Measurements from ENCODE around the gene UGT1A5. TPM values are rescaled to one million over a fixed set of nuclear protein-coding genes. Genes with fewer than 3 reads are reported as not detected.

The UGT1A5 gene
- total and polyA plus RNA-seq, 2 of the 8 experiments (the other 6 are each of a cell fraction or from before 2014, with no cell fraction given): not detected

GRCh38 chr2:233766416-233766815 lies 53.7 kb downstream of the UGT1A5 start:
- Histone ChIP-seq H3K79me1 (ENCODE audit: low read depth, low read length) (no peaks in the 10 kb centered on the region), H3K36me3 (ENCODE audit: control insufficient read depth in 2 of 4, insufficient read depth in 4 of 4, low read length in 3 of 4) (no peaks in the 10 kb centered on the region), H2BK5ac (ENCODE audit: low read depth, low read length) (no peak overlapping the region), H3K18ac (ENCODE audit: extremely low read depth, low read length) (no peak overlapping the region), H3K14ac (ENCODE audit: insufficient read length) (no peak overlapping the region), H2BK120ac (replicated peaks; ENCODE audit: low read depth, low read length) (no peak overlapping the region), H4K5ac (ENCODE audit: insufficient read length, low read depth, low read length) (no peak overlapping the region), H3K79me2 (ENCODE audit: control insufficient read depth in 1 of 2, insufficient read depth in 2 of 2, low read length in 2 of 2) (no peaks in the 10 kb centered on the region), H3K4me3 (ENCODE audit: extremely low read depth in 1 of 4, insufficient read depth in 2 of 4, low read depth in 3 of 4, low read length in 4 of 4) (no peak overlapping the region), H2BK15ac (ENCODE audit: low read length) (no peak overlapping the region), H3K4ac (replicated peaks; ENCODE audit: insufficient read length, low read depth, low read length) (no peak overlapping the region), H3K27me3 (replicated peaks in 1 of 4; ENCODE audit: control insufficient read depth in 3 of 4, extremely low read depth in 1 of 4, insufficient read depth in 3 of 4, low read length in 3 of 4) (no peaks in the 10 kb centered on the region), H3K23me2 (ENCODE audit: low read depth, low read length) (peaks cover 2% of the 10 kb centered on the region; the same call in 1 of the 2 replicates), H4K91ac (replicated peaks; ENCODE audit: insufficient read length, low read length) (no peak overlapping the region), H3K4me1 (replicated peaks in 1 of 4; ENCODE audit: control insufficient read depth in 3 of 4, insufficient read depth in 4 of 4, low read length in 3 of 4) (no peaks in the 10 kb centered on the region; a peak in 1 of 7 replicates), H2BK20ac (ENCODE audit: low read length) (no peak overlapping the region), H4K20me1 (replicated peaks in 1 of 2; ENCODE audit: control insufficient read depth in 1 of 2, insufficient read depth in 2 of 2, low read length in 2 of 2) (no peaks in the 10 kb centered on the region), H3K56ac (replicated peaks; ENCODE audit: insufficient read length, low read depth, low read length) (no peak overlapping the region), H3K9me3 (ENCODE audit: insufficient read depth in 2 of 2, low read depth in 1 of 2, low read length in 1 of 2) (0 out of 4 replicates have a peak, but pooled peaks cover 0 to 4% of the 10 kb centered on the region in 2 experiments), H4K8ac (ENCODE audit: extremely low read depth, insufficient read depth, low read length) (no peak overlapping the region), H2BK12ac (ENCODE audit: low read depth, low read length) (no peak overlapping the region), H3K9ac (replicated peaks in 1 of 4; ENCODE audit: extremely low read depth in 1 of 4, low read depth in 3 of 4, low read length in 3 of 4) (no peak overlapping the region), H3K4me2 (ENCODE audit: insufficient read depth in 1 of 2, low read depth in 2 of 2, low read length in 2 of 2) (no peak overlapping the region), H3K23ac (ENCODE audit: insufficient read length) (no peak overlapping the region), H2AFZ (ENCODE audit: low read length) (no peak overlapping the region), H3K27ac (ENCODE audit: low read depth, low read length) (no peak overlapping the region), H2AK5ac (ENCODE audit: low read depth, low read length) (no peak overlapping the region)
- no peak for TF ChIP-seq POLR2AphosphoS5 (IDR thresholded peaks at IDR 0.05; ENCODE audit: low read depth, low read length)
- no peak for TF ChIP-seq ZNF274 (IDR thresholded peaks at IDR 0.05; ENCODE audit: borderline replicate concordance, extremely low read depth, low read length)
- no peak for TF ChIP-seq BRCA1 (IDR thresholded peaks at IDR 0.05; ENCODE audit: low read depth, low read length)
- TF ChIP-seq SUZ12 (IDR thresholded peaks at IDR 0.05; ENCODE audit: low read length): no peak
- TF ChIP-seq E2F6 (IDR thresholded peaks at IDR 0.05): no peak
- TF ChIP-seq GABPA (IDR thresholded peaks at IDR 0.05; ENCODE audit: borderline replicate concordance, insufficient read depth, low read length): no peak
- TF ChIP-seq CTBP2 (IDR thresholded peaks at IDR 0.05; ENCODE audit: borderline replicate concordance, insufficient read depth, insufficient read length, low read length): no peak
- TF ChIP-seq HDAC2 (IDR thresholded peaks at IDR 0.05; ENCODE audit: borderline replicate concordance in 1 of 2, low read depth in 2 of 2, low read length in 2 of 2): no peak
- no peak for TF ChIP-seq EP300 (IDR thresholded peaks at IDR 0.05; ENCODE audit: borderline replicate concordance in 1 of 2, low read depth in 2 of 2, low read length in 2 of 2)
- TF ChIP-seq EGR1 (IDR thresholded peaks at IDR 0.05; ENCODE audit: borderline replicate concordance, low read depth, low read length): no peak
- no peak for TF ChIP-seq TEAD4 (IDR thresholded peaks at IDR 0.05; ENCODE audit: low read depth, low read length)
- 84% methylated on average over 3 of the region's 4 CpGs; no CpG with 5 or more reads in 1 of the 2 experiments for WGBS, 2 experiments (ENCODE audit: extremely low coverage in 1 of 2, insufficient coverage in 1 of 2, insufficient read length in 1 of 2, insufficient replicate concordance in 2 of 2, low coverage in 1 of 2, low lambda C conversion rate in 2 of 2, missing lambda C conversion rate in 1 of 2)
- FAIRE-seq (no peak), DNase-seq (ENCODE audit: low read depth in 1 of 2, low spot score in 2 of 2) (no peak)
- ChIA-PET POLR2A (ENCODE audit: partially characterized antibody) (no interaction called here), CTCF (ENCODE audit: partially characterized antibody) (interaction anchor here (0.6 kb wide), 1 partner anchor 162 kb away, joined by 3 read pairs; no protein-coding TSS in a partner anchor)

Measured in H1 (cell line).